CD4-positive, alpha-beta T cell treated with Interleukin-21 for 1 hour (primary cell): ENCODE data around the gene TNFRSF14.
"Not testable (repeated sequence)": the region's sequence is repeated elsewhere in the genome, so short reads cannot be mapped to it uniquely, and the experiment has no call there.

ENCODE experiments used
- DNase-seq: peaks from one replicate; pipeline ENCODE4 v3.0.0-alpha.2; 2020

TNFRSF14 gene

DNA sequence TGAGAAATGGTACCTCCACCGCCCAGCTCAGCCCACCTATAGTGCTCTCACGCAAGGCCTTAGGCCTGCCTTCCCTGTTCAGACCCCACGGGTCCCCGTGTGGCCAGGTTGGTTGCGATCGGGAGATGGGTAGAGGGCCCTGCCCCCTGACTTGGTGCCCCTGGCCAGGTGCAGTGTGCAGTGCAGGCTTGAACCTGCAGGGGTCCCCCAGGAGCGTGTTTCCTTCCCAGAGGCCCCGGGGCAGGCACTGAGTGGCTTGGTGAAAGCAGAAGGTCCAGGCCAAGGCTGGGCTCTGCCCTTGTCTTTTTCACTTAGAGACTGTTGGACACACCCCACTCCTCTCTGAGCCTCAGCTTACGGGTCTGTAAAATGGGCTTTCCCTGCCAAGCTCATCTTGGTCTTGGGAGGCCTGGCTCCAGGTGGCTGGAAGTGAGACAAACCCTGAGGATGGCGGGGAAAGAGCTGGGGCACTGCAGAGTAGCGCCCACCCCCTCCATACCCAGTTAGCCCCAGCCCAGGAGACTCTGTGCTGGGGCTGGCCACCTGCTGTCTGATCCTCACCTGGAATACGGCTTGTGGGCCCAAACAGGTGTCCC lies 16.8 kb upstream of the TNFRSF14 start:
- DNase-seq: no peak

DNA sequence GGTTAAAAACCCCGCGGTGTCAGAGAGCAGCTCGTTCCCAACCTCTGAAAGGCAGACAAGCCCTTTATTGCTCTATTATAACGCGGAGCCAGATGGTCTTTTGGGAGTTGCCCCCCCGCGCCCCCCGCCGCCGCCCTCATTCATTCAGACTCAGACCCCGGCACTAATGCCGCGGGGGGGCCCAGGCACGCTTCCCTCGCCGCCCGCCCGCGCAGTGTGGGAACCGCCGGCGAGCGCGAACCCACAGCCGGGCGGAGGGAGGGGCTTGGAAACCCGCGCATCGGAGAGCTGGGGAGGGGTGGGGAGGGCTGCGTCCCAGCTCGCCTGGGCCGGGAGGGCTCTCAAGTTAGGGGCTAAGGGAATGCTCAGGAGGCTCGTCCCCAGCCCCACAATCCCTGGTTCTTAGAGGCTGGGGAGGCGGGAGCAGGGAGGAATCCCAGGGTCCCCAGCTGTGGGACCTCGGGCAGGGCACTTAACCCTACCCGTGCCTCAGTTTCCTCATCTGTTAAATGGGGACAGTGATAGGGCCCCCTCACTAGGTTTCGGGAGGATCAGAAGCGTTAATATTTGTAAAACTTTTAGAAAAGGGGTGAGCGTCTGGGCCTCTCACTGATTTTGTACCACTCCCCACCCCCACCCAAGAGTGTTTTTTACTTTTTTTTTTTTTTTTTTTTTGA lies 15.2 kb upstream of the TNFRSF14 start:
- DNase-seq: no peak

DNA sequence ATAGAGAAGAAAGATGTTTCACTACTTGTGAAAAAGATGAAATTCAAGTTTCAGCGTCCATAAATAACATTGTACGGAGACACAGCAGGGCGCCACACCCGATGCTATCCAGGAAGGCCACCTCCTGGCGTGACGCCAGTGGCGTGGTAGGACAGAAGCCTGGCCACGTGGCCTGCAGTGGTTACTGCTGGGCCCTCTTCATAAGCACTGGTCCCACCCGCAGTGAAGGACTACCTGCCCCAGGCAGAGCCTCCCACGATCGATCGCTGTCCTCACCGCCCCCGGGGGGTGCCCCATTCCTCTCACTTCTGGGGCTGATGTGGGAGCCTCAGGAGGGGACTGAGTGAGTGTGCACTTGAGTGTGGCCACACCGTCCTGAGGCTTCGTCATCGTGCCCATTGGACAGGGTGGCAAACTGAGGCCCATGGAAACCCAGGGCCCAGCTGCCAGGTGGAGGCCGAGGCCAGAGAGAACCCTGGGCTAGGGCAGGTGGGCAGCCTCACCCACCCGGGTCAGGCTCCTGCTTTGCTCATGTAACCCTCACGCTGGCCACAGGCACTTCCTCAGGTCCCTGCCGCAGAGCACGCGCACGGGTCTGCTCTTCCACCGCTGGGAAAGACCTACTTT lies 14.4 kb upstream of the TNFRSF14 start:
- DNase-seq: no peak

DNA sequence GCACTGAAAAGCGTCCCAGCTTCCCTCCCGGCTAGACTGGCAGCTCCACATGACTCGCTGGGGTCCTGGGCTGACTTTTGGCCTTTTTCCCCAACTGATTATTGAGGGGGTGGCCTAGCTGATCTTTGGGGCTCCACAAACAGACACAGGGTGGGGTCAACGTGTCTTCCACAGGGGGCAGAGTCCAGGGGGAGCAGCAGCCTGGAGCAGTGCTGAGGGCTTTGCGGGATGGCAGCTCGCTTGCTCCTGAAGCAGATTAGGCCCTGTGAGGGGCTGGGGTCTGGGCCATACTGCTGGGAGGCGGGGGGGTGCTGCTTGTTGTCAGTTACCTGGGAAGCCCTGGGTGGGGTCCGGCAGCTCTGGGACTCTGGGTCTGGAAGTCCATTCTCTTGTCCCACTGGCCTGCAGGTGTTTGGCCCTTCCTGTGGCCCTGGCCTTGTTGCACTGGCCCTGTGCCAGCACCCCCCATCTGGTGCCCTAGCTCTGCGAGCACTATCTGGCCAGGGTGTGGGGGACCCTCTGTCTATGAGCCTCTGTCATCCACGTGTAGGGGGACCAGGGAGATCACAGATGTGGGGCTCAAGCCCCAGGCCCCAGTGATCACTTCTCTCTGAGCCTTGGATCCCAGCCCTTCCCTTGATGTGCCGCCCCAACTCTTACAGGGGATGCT lies 13.8 kb upstream of the TNFRSF14 start:
- DNase-seq: no peak

GRCh38 chr1:2543543-2544092 lies 12.6 kb upstream of the TNFRSF14 start:
- peak; percentile 53 for DNase-seq

- DNase-seq: no peak
Observed at GRCh38 chr1:2544093-2544874, 11.9 kb upstream of the TNFRSF14 start.

GRCh38 chr1:2544875-2545640 lies 11.1 kb upstream of the TNFRSF14 start:
- no peak for DNase-seq

- peak; percentile 94 for DNase-seq
Observed at GRCh38 chr1:2545754-2546514, 10.2 kb upstream of the TNFRSF14 start.

GRCh38 chr1:2546515-2547209 lies 9.5 kb upstream of the TNFRSF14 start:
- peak; percentile 91 for DNase-seq

DNA sequence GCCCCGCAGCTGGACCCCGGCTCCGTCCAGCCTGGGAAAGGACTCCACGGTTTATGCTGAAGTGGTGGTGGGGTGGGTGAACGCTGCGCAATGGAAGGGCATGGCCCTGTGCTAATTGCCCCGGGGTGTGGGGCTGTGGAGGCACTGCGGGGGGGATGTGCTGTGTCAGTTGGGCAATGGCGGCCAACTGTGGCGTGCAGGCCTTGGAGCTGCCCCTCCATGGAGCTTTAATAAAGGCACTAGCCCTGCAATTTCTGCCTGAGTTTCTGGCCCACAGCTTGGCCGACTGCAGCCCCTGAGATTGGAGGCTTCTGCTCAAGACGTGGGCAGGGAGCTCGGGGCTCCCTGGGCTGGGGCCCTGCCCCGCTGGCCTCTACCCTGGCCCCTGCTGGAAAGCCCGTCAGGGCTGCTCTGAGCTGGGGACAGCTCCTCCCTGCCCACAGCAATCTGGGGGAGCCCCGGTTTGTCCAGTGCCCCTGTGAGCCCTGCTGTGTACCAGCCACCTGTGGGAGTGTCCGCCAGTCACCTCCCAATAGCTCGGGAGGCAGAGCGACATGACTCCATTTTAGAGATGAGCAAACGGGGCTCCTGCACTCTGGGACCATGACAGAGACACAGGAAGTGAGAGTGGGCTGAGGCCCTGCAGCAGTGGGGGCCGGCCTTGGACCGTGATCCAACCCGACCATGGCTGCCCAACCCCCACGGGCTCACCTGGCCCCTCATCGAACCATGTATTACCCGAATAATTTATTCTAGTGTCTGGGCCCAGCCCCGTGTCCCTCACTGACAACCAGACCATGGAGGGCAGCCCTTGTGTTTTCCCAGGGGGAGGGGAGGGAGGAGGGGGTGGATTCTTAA lies 8.7 kb upstream of the TNFRSF14 start:
- peak; percentile 58 for DNase-seq

- DNase-seq: peak; percentile 89
Observed at GRCh38 chr1:2548068-2548589, 8.0 kb upstream of the TNFRSF14 start.

DNA sequence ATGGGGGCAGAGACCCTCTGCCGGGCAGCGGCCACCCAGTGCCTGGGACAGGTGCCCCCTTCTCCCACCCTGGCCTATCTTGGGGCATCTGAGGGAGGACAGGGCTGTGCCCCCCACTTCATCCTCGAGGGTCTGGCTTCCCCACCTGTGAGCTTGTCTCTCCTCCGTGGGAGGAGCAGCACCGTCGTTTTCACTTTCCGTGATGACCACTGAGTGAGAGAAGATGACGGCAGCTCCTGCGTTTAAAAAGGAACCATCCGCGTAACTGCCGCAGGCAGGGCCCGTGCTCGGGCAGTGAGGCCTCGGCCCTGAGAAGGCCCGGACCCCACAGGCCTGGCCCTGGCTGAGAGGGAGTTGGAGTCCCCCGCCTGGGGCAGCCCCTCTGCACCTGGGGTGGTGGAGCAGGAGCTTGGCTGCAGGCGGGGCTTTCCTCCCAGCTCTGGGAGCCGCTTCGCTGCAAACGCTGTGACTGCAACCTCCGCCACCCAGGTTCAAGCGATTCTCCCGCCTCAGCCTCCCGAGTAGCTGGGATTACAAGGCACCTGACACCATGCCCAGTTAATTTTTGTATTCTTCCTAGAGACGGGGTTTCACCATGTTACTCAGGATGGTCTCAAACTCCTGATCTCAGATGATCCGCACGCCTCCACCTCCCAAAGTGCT lies 6.7 kb upstream of the TNFRSF14 start:
- DNase-seq: not testable (repeated sequence)

- DNase-seq: not testable (repeated sequence)
Observed at GRCh38 chr1:2550309-2550861, 5.8 kb upstream of the TNFRSF14 start.

DNA sequence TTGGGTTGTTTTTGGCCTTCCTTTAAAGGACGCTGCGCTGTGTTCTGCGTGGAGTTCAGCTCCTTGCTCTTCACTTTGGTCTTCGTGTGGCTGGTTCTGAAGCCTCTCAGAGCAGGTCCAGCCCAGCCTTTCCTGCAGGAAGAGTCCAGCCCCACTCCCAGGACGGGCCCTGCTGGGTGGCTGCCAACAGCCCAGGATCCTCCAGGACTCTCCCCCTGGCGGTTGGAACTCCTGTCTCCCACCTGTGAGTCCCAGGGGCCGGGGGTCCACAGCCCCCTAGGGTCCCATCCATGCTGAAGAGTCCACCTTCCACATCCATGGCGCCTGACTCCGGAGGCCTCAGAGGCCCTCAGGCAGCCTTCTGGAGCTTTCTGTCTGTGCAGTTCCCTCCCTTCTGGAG lies 4.6 kb upstream of the TNFRSF14 start:
- not testable (repeated sequence) for DNase-seq

- no peak for DNase-seq
Observed at GRCh38 chr1:2552189-2552588, 4.0 kb upstream of the TNFRSF14 start.

GRCh38 chr1:2553076-2553475 lies 3.1 kb upstream of the TNFRSF14 start:
- DNase-seq: not testable (repeated sequence)

DNA sequence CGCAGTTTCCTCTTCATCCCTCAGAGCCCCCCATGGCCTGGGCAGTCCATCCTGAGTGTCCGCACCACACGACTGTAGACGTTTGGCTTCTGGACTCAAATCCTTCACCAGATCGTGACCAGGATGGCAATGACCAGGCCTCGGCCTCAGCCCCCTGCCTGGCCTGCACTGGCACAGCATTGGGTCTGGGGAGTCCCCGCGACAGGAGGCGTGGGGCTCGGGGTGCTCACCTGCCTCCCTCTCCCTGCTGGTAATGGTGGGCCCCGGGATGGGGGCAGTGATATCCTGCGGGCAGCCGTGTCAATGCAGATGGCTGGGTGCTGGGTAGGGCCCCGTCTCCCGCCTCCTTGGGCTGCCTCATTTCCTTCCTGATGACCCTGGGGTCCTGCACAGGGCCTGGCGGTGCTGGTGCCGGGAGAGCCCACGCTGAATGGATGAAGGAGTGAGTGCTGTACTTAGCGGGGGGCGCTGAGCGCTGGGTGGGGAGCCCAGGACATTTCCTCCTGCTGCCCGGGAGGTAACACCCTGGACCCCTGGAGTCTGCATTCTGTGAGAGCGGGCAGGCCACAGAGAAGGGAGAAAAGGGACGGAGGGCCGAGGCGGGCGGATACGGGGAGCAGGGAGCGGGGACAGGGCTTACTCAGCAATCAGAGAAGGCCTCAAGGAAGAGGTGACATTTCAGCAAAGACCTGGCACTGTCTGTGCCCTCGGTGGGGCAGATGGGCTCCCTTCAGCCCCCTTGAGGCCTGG lies 2.1 kb upstream of the TNFRSF14 start:
- no peak for DNase-seq
